Erythroblast (primary cell): ENCODE results near the gene NOVA1.

Source experiments
- GATA1 ChIP-seq: IDR thresholded peaks from 2 replicates; pipeline ENCODE4 v1.6.1; 2011; ENCODE audit warnings: low read depth, mild to moderate bottlenecking, control low read depth, low read length, moderate library complexity
- POLR2A ChIP-seq: IDR thresholded peaks from 2 replicates; pipeline ENCODE4 v1.6.1; 2011; ENCODE audit warnings: mild to moderate bottlenecking, low read length

DNA sequence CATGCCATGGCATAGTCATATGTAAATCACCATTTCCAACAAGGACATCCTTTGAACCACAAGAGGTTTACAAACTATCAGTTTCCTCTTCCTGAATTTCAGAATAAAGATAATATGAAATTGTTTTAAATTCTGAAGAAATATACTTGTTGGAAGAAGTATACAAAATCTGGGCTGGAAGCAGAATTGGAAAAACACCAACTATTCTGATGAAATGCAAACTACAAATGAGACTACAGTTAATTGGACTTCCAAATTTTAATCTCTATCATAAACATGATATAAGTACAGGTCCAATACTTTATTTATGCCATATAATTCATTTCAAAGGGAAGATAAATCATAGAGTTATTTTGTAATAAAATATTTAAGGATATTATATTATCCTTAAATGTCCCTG lies 80.1 kb downstream of the NOVA1 start:
- no peak for TF ChIP-seq POLR2A
- TF ChIP-seq GATA1: no peak
